A673 (cell line): Measurements from ENCODE around the gene NXPH3. TPM values are rescaled to one million over a fixed set of nuclear protein-coding genes. Genes with fewer than 3 reads are reported as not detected.

Source experiments
- BruUV-seq: library from RNA; stranded (reverse); fragments of 400-500 nt; replicated peaks from 2 replicates; lab custom pipeline; 2021; lab: Mats Ljungman, UMichigan
- CTCF ChIA-PET: fragments of 300-600 bp; sonication (Branson Sonifier 250); formaldehyde crosslinking; loops from one replicate; lab custom pipeline; 2022; ENCODE audit warnings: antibody characterized with exemption; lab: Charles Lee
- POLR2A ChIA-PET: fragments of 300-600 bp; sonication (Branson Sonifier 250); formaldehyde crosslinking; loops from one replicate; lab custom pipeline; 2022; ENCODE audit warnings: antibody characterized with exemption; ENCODE audit not compliant: low non-redundant PET; lab: Charles Lee
- DNase-seq: peaks from one replicate; pipeline ENCODE4 v3.0.0-alpha.2; 2015; ENCODE audit warnings: low spot score
- H3K27ac ChIP-seq: fragments of 200-600 bp; sonication (generic); 2 replicates; pipeline ENCODE4 v1.5.1; 2016; ENCODE audit warnings: mixed run types, low read depth, mild to moderate bottlenecking, mixed read lengths, antibody characterized with exemption, low read length; ENCODE audit not compliant: poor library complexity, severe bottlenecking
- H3K27me3 ChIP-seq: fragments of 200-600 bp; sonication (generic); replicated peaks from 2 replicates; pipeline ENCODE4 v1.6.1; 2017; ENCODE audit warnings: mixed run types, low read depth, mild to moderate bottlenecking, mixed read lengths, antibody characterized with exemption, low read length; ENCODE audit not compliant: insufficient read depth, poor library complexity
- H3K36me3 ChIP-seq: fragments of 200-600 bp; sonication (generic); 2 replicates; pipeline ENCODE4 v1.6.1; 2016; ENCODE audit warnings: mixed run types, mild to moderate bottlenecking, mixed read lengths, antibody characterized with exemption, low read length; ENCODE audit not compliant: insufficient read depth, poor library complexity, severe bottlenecking
- H3K4me1 ChIP-seq: fragments of 200-600 bp; sonication (generic); 2 replicates; pipeline ENCODE4 v1.6.1; 2017; ENCODE audit warnings: mixed run types, mild to moderate bottlenecking, mixed read lengths, antibody characterized with exemption, low read length; ENCODE audit not compliant: insufficient read depth, poor library complexity, severe bottlenecking
- H3K4me3 ChIP-seq: fragments of 200-600 bp; sonication (generic); 2 replicates; pipeline ENCODE4 v1.5.1; 2016; ENCODE audit warnings: low read depth, mixed run types, mild to moderate bottlenecking, mixed read lengths, low read length; ENCODE audit not compliant: poor library complexity, severe bottlenecking
- H3K9me3 ChIP-seq: fragments of 200-600 bp; sonication (generic); 2 replicates; pipeline ENCODE4 v1.6.1; 2016; ENCODE audit warnings: mixed run types, low read depth, mild to moderate bottlenecking, mixed read lengths, antibody characterized with exemption, low read length; ENCODE audit not compliant: poor library complexity, severe bottlenecking
- CTCF ChIP-seq: fragments of 300-800, 200-600 bp; sonication (generic); conservative IDR thresholded peaks from 2 replicates; pipeline ENCODE4 v1.5.1; 2017; ENCODE audit warnings: low read depth, mild to moderate bottlenecking, antibody characterized with exemption, low read length, moderate library complexity, mixed read lengths
- EZH2 ChIP-seq: fragments of 200-600 bp; sonication (generic); IDR thresholded peaks from 2 replicates; pipeline ENCODE4 v1.6.1; 2017; ENCODE audit warnings: borderline replicate concordance, low read depth, mild to moderate bottlenecking, mixed read lengths, antibody characterized with exemption, low read length; ENCODE audit not compliant: poor library complexity, severe bottlenecking
- intact Hi-C: fragments of 100-400 bp; cut with micrococcal nuclease; formaldehyde crosslinking; loops from one replicate; pipeline ENCODE4 v1.10.0; 2022; ENCODE audit not compliant: unreplicated experiment
- total RNA-seq: library from RNA; stranded (reverse); gene quantifications from 2 replicates; pipeline ENCODE4 v1.2.3, GENCODE V29; 2021

NXPH3 gene
- total RNA-seq, 1 experiment from 2014 or later: 0.21 TPM

GRCh38 chr17:49582055-49582722, 6.5 kb downstream of the NXPH3 start:
- DNase-seq: no peak
- no peak overlapping the region for H3K27ac ChIP-seq
- no TSS peak for BruUV-seq

GRCh38 chr17:49582789-49583188, 7.1 kb downstream of the NXPH3 start:
- H3K9me3 ChIP-seq: no peaks in the 10 kb centered on the region
- DNase-seq: no peak
- H3K27me3 ChIP-seq: no peaks in the 10 kb centered on the region
- intact Hi-C loops: no loop called here
- no peaks in the 10 kb centered on the region for H3K36me3 ChIP-seq
- BruUV-seq: no TSS peak
- H3K4me1 ChIP-seq: no peaks in the 10 kb centered on the region
- ChIA-PET POLR2A (no interaction called here), CTCF (no interaction called here)
- no peak overlapping the region for H3K27ac ChIP-seq
- H3K4me3 ChIP-seq: no peak overlapping the region
- TF ChIP-seq CTCF (no peak), EZH2 (no peak)

More at GRCh38 chr17:49582055-49582722, 6.5 kb downstream of the NXPH3 start:
- Histone ChIP-seq H3K9me3 (no peaks in the 10 kb centered on the region), H3K27me3 (peaks cover 5% of the 10 kb centered on the region), H3K36me3 (no peaks in the 10 kb centered on the region), H3K4me3 (no peak overlapping the region), H3K4me1 (no peaks in the 10 kb centered on the region)
- TF ChIP-seq CTCF (no peak), EZH2 (no peak)
- intact Hi-C loops: no loop called here
- POLR2A ChIA-PET: no interaction called here
- CTCF ChIA-PET: no interaction called here

GRCh38 chr17:49583226-49583625, 7.6 kb downstream of the NXPH3 start:
- no peak for DNase-seq
- POLR2A ChIA-PET: no interaction called here
- H3K27me3 ChIP-seq: no peaks in the 10 kb centered on the region
- intact Hi-C loops: no loop called here
- H3K4me3 ChIP-seq: no peak overlapping the region
- BruUV-seq: no TSS peak
- no peaks in the 10 kb centered on the region for H3K9me3 ChIP-seq
- H3K4me1 ChIP-seq: no peaks in the 10 kb centered on the region
- CTCF ChIA-PET: no interaction called here
- TF ChIP-seq CTCF (no peak), EZH2 (no peak)
- no peak overlapping the region for H3K27ac ChIP-seq
- no peaks in the 10 kb centered on the region for H3K36me3 ChIP-seq
